Loucy (cell line): Measurements from ENCODE around the gene IDH3G.

Experiments
- H2AFZ ChIP-seq: fragments of 200-600 bp; sonication (generic); 2 replicates; pipeline ENCODE4 v1.6.0; 2016; ENCODE audit warnings: antibody characterized with exemption, mild to moderate bottlenecking, low read length, moderate library complexity
- H3F3A ChIP-seq: fragments of 200-600 bp; 2 replicates; pipeline ENCODE4 v1.6.0; 2016; ENCODE audit warnings: antibody characterized with exemption, low read depth, mild to moderate bottlenecking
- H3K27me3 ChIP-seq: fragments of 200-600 bp; sonication (generic); 2 replicates; pipeline ENCODE4 v1.6.1; 2014; ENCODE audit warnings: low read length, mild to moderate bottlenecking; ENCODE audit not compliant: insufficient read depth, poor library complexity, severe bottlenecking
- H3K36me3 ChIP-seq: fragments of 200-600 bp; sonication (generic); 2 replicates; pipeline ENCODE4 v1.6.1; 2016; ENCODE audit warnings: low read length; ENCODE audit not compliant: insufficient read depth
- H3K4me1 ChIP-seq: fragments of 200-600 bp; sonication (generic); 2 replicates; pipeline ENCODE4 v1.5.1; 2014; ENCODE audit warnings: low read length, mild to moderate bottlenecking; ENCODE audit not compliant: insufficient read depth, poor library complexity, severe bottlenecking
- H3K4me2 ChIP-seq: fragments of 200-600 bp; sonication (generic); 2 replicates; pipeline ENCODE4 v1.6.0; 2014; ENCODE audit warnings: antibody characterized with exemption, low read length, low read depth, mild to moderate bottlenecking; ENCODE audit not compliant: poor library complexity, severe bottlenecking
- H3K4me3 ChIP-seq: fragments of 200-600 bp; sonication (generic); 2 replicates; pipeline ENCODE4 v1.5.1; 2014; ENCODE audit warnings: low read length, mild to moderate bottlenecking, mixed read lengths; ENCODE audit not compliant: poor library complexity, severe bottlenecking
- H3K79me2 ChIP-seq: fragments of 200-600 bp; sonication (generic); 2 replicates; pipeline ENCODE4 v1.6.1; 2014; ENCODE audit warnings: low read length; ENCODE audit not compliant: insufficient read depth
- H3K9ac ChIP-seq: fragments of 200-600 bp; sonication (generic); 2 replicates; pipeline ENCODE4 v1.6.0; 2014; ENCODE audit warnings: mild to moderate bottlenecking, low read depth, low read length, moderate library complexity; ENCODE audit not compliant: poor library complexity, severe bottlenecking
- H3K9me2 ChIP-seq: fragments of 200-600 bp; sonication (generic); replicated peaks from 2 replicates; pipeline ENCODE4 v1.6.1; 2016; ENCODE audit warnings: low read depth, low read length, mixed read lengths
- H3K9me3 ChIP-seq: fragments of 200-600 bp; sonication (generic); 2 replicates; pipeline ENCODE4 v1.6.1; 2014; ENCODE audit warnings: mild to moderate bottlenecking, antibody characterized with exemption, low read length, low read depth; ENCODE audit not compliant: insufficient read depth
- H4K20me1 ChIP-seq: fragments of 200-600 bp; sonication (generic); 2 replicates; pipeline ENCODE4 v1.6.0; 2014; ENCODE audit warnings: antibody characterized with exemption, low read length, mild to moderate bottlenecking; ENCODE audit not compliant: insufficient read depth, poor library complexity, severe bottlenecking
- EZH2phosphoT487 ChIP-seq: fragments of 200-600 bp; IDR thresholded peaks from 2 replicates; pipeline ENCODE4 v1.6.1; 2018; ENCODE audit warnings: antibody characterized with exemption, mild to moderate bottlenecking, moderate library complexity, borderline replicate concordance
- TF ChIP-seq, protein P1 (sequence below): fragments of 200-600 bp; sonication (generic); conservative IDR thresholded peaks from 2 replicates; pipeline ENCODE4 v1.5.1; 2014; ENCODE audit warnings: mild to moderate bottlenecking, antibody characterized with exemption, low read length

The IDH3G gene

DNA sequence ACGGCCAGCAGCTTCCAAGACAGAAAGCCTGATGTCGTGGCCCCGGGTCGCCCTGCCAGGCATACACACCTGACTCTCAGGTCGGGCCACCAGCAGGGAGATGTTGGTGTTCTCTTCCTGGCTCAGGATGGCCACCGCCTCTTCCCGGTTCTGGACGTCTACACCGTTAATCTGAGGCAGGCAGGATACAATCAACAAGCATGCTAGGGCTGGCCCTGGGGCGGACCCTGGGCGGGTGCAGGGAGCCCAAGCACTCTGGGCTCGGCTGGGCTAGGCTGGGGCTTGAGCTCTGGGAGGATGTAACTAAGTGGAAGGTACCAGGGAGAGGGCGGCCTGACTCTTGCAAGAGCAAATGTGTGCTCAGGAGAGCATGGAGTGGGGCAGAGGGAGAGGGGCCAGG, 11.3 kb upstream of the IDH3G start:
- no peaks in the 10 kb centered on the region for H3K4me1 ChIP-seq
- TF ChIP-seq EZH2phosphoT487 = no peak
- TF ChIP-seq, protein P1, sequence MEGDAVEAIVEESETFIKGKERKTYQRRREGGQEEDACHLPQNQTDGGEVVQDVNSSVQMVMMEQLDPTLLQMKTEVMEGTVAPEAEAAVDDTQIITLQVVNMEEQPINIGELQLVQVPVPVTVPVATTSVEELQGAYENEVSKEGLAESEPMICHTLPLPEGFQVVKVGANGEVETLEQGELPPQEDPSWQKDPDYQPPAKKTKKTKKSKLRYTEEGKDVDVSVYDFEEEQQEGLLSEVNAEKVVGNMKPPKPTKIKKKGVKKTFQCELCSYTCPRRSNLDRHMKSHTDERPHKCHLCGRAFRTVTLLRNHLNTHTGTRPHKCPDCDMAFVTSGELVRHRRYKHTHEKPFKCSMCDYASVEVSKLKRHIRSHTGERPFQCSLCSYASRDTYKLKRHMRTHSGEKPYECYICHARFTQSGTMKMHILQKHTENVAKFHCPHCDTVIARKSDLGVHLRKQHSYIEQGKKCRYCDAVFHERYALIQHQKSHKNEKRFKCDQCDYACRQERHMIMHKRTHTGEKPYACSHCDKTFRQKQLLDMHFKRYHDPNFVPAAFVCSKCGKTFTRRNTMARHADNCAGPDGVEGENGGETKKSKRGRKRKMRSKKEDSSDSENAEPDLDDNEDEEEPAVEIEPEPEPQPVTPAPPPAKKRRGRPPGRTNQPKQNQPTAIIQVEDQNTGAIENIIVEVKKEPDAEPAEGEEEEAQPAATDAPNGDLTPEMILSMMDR = no peak
- H3K4me2 ChIP-seq = no peak overlapping the region
- no peak overlapping the region for H3K9ac ChIP-seq
- H2AFZ ChIP-seq = no peak overlapping the region
- H3K9me2 ChIP-seq = no peaks in the 10 kb centered on the region
- no peaks in the 10 kb centered on the region for H3K27me3 ChIP-seq
- H3K9me3 ChIP-seq = no peaks in the 10 kb centered on the region
- no peaks in the 10 kb centered on the region for H4K20me1 ChIP-seq
- no peaks in the 10 kb centered on the region for H3F3A ChIP-seq
- no peaks in the 10 kb centered on the region for H3K79me2 ChIP-seq
- H3K36me3 ChIP-seq = no peaks in the 10 kb centered on the region
- no peak overlapping the region for H3K4me3 ChIP-seq

DNA sequence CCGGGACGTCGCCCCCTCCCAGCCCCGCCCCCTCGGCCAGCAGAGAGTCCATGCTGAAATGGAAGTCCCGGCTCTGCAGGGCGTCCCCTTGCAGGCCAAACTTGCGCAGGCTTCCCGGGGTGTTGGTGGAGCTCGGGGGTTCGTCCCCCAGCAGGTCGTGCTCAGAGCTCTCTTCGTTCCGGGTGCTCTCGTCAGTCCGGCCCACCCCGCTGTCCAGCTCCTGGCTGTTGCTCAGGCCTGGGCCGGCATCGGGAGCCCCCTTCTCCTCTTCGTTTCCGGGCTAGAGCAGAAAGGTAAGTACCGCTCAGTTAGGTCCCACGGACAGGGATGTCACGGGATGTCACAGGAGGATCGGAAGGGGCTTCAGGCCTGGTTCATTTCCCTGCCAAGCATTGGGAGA, 10.4 kb upstream of the IDH3G start:
- Histone ChIP-seq H4K20me1 (no peaks in the 10 kb centered on the region), H3K9ac (no peak overlapping the region), H3F3A (no peaks in the 10 kb centered on the region), H3K27me3 (no peaks in the 10 kb centered on the region), H3K9me2 (no peaks in the 10 kb centered on the region), H3K4me2 (no peak overlapping the region), H3K79me2 (no peaks in the 10 kb centered on the region), H2AFZ (no peak overlapping the region), H3K4me3 (no peak overlapping the region), H3K36me3 (no peaks in the 10 kb centered on the region), H3K4me1 (no peaks in the 10 kb centered on the region), H3K9me3 (no peaks in the 10 kb centered on the region)
- no peak for TF ChIP-seq EZH2phosphoT487
- TF ChIP-seq, protein P1 = no peak

DNA sequence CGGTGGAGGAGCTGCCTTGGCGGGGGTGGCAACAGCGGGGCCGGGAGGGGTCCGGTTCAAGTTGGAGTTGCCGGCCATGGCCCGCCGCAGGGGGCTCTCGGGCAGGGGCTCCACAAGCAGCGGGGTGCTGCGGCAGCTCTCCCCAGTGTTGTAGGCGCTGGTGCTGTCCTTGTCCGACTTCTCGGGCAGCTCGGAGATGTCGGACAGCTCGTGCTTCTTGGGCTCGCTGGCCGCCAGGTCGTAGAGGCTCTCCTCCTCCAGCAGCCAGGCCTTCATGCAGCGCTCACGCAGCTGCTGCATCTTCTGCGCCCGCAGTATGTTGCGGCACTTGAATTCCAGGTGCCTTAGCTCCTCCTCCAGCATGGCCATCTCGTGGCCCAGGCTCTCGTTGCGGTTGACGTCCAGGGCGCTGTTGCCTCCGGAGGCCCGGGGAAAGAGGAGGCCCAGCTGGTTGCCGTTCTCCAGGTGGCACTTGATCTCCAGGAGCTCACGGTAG, 10.0 kb upstream of the IDH3G start:
- no peak overlapping the region for H2AFZ ChIP-seq
- H3K9me3 ChIP-seq = no peaks in the 10 kb centered on the region
- TF ChIP-seq, protein P1 = no peak
- TF ChIP-seq EZH2phosphoT487 = no peak
- H3K9me2 ChIP-seq = no peaks in the 10 kb centered on the region
- H3K9ac ChIP-seq = no peak overlapping the region
- H3K27me3 ChIP-seq = no peaks in the 10 kb centered on the region
- H3K4me2 ChIP-seq = no peak overlapping the region
- no peak overlapping the region for H3K4me3 ChIP-seq
- no peaks in the 10 kb centered on the region for H3K36me3 ChIP-seq
- H3K4me1 ChIP-seq = no peaks in the 10 kb centered on the region
- H3F3A ChIP-seq = no peaks in the 10 kb centered on the region
- H3K79me2 ChIP-seq = no peaks in the 10 kb centered on the region
- H4K20me1 ChIP-seq = no peaks in the 10 kb centered on the region
